ENCODE data around the gene PSMB7.

DNA sequence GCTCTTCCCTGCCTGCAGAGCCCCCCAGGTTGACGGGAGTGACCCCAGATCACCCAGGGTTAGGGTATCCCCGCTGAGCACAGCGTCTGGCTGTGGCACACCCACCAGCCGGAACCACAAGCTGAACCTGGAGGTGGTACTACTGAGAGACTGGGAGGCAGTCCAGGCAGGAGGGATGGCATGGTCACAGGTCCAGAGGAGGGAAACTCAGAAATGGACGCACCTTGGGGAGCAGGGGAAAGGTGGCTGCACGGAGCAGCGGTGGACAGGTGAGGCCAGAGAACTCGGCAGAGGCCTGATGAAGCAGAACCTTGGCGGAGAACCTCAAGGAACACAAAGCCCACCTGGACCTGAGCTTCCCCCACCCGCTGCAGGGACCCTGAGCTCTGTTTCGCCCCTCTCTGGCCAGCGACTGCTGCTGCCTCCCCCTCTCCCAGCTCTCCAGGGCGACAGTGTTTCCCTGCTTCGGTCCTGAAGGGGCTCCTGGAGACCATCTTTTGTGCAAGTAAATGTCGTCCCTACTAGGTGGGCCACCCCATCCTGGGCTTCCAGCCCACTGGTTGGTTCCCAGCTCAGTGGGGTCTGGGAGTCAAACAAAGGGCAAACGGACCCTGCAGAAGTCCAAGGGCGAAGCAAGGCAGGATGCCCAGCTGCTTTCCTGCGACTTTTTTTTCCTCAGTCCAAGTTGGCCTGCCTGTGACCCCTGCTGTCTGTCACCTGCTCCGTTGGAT, 35.9 kb upstream of the PSMB7 start:
- TF ChIP-seq, protein P1, sequence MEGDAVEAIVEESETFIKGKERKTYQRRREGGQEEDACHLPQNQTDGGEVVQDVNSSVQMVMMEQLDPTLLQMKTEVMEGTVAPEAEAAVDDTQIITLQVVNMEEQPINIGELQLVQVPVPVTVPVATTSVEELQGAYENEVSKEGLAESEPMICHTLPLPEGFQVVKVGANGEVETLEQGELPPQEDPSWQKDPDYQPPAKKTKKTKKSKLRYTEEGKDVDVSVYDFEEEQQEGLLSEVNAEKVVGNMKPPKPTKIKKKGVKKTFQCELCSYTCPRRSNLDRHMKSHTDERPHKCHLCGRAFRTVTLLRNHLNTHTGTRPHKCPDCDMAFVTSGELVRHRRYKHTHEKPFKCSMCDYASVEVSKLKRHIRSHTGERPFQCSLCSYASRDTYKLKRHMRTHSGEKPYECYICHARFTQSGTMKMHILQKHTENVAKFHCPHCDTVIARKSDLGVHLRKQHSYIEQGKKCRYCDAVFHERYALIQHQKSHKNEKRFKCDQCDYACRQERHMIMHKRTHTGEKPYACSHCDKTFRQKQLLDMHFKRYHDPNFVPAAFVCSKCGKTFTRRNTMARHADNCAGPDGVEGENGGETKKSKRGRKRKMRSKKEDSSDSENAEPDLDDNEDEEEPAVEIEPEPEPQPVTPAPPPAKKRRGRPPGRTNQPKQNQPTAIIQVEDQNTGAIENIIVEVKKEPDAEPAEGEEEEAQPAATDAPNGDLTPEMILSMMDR (IDR thresholded peaks at IDR 0.05) = no peak
- TF ChIP-seq POLR2A (IDR thresholded peaks at IDR 0.05) = no peak
